HL-60 (cell line): Measurements from ENCODE around the gene KLHL21.

Source experiments
- SPI1 ChIP-seq: IDR thresholded peaks from 2 replicates; pipeline ENCODE4 v1.6.1; 2012; ENCODE audit warnings: low read depth, mild to moderate bottlenecking, borderline replicate concordance
- TF ChIP-seq, protein P1 (sequence below): IDR thresholded peaks from one replicate; pipeline ENCODE4 v1.5.1; 2011; ENCODE audit warnings: low read length, control low read depth, inconsistent platforms; ENCODE audit not compliant: insufficient read depth
- TF ChIP-seq, protein P2 (sequence below): IDR thresholded peaks from 2 replicates; pipeline ENCODE4 v1.6.1; 2012; ENCODE audit warnings: low read depth; ENCODE audit not compliant: insufficient replicate concordance

DNA sequence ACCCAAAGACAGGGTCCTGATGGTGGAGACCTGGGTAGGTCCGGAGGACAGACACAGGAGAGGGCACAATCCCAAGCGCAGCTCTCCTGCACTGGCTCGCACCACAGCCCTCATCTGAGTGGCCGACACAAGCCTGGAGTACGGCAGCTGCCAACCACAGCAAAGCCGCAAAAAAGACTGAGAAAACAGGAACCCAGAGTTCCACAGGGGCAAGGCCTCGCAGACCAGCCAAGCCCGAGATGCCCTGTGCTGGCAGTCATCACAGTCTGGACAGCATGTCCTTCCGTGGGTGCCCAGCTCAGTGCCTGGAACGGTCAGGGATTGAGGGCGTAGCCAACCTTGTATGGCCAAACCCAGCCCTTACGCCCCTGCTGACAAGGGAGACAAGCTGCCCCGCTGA, 11.4 kb downstream of the KLHL21 start:
- TF ChIP-seq, protein P1, sequence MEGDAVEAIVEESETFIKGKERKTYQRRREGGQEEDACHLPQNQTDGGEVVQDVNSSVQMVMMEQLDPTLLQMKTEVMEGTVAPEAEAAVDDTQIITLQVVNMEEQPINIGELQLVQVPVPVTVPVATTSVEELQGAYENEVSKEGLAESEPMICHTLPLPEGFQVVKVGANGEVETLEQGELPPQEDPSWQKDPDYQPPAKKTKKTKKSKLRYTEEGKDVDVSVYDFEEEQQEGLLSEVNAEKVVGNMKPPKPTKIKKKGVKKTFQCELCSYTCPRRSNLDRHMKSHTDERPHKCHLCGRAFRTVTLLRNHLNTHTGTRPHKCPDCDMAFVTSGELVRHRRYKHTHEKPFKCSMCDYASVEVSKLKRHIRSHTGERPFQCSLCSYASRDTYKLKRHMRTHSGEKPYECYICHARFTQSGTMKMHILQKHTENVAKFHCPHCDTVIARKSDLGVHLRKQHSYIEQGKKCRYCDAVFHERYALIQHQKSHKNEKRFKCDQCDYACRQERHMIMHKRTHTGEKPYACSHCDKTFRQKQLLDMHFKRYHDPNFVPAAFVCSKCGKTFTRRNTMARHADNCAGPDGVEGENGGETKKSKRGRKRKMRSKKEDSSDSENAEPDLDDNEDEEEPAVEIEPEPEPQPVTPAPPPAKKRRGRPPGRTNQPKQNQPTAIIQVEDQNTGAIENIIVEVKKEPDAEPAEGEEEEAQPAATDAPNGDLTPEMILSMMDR = no peak
- TF ChIP-seq, protein P2, sequence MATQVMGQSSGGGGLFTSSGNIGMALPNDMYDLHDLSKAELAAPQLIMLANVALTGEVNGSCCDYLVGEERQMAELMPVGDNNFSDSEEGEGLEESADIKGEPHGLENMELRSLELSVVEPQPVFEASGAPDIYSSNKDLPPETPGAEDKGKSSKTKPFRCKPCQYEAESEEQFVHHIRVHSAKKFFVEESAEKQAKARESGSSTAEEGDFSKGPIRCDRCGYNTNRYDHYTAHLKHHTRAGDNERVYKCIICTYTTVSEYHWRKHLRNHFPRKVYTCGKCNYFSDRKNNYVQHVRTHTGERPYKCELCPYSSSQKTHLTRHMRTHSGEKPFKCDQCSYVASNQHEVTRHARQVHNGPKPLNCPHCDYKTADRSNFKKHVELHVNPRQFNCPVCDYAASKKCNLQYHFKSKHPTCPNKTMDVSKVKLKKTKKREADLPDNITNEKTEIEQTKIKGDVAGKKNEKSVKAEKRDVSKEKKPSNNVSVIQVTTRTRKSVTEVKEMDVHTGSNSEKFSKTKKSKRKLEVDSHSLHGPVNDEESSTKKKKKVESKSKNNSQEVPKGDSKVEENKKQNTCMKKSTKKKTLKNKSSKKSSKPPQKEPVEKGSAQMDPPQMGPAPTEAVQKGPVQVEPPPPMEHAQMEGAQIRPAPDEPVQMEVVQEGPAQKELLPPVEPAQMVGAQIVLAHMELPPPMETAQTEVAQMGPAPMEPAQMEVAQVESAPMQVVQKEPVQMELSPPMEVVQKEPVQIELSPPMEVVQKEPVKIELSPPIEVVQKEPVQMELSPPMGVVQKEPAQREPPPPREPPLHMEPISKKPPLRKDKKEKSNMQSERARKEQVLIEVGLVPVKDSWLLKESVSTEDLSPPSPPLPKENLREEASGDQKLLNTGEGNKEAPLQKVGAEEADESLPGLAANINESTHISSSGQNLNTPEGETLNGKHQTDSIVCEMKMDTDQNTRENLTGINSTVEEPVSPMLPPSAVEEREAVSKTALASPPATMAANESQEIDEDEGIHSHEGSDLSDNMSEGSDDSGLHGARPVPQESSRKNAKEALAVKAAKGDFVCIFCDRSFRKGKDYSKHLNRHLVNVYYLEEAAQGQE = no peak
- TF ChIP-seq SPI1 = peak; percentile 94
